K562 (cell line): ENCODE measurements around the gene FIBP. TPM values are rescaled to one million over a fixed set of nuclear protein-coding genes. Genes with fewer than 3 reads are reported as not detected.

Source experiments
- BCLAF1 ChIP-seq, 2 experiments: fragments of 450-650 bp in 1 of 2; IDR thresholded peaks; 2 replicates each; pipeline ENCODE4 v1.6.1; 2011 to 2017; ENCODE audit warnings: low read depth in 2 of 2, antibody characterized with exemption in 1 of 2, borderline replicate concordance in 1 of 2, low read length in 1 of 2, mild to moderate bottlenecking in 1 of 2, mixed read lengths in 1 of 2; ENCODE audit not compliant: control insufficient read depth in 1 of 2
- E4F1 ChIP-seq: fragments of 250-450 bp; sonication (Bioruptor Pico); IDR thresholded peaks from 2 replicates; pipeline ENCODE4 v1.5.0; 2021; ENCODE audit warnings: mild to moderate bottlenecking, borderline replicate concordance
- HDAC6 ChIP-seq: IDR thresholded peaks from 2 replicates; pipeline ENCODE4 v1.6.1; 2012; ENCODE audit warnings: low read depth, mild to moderate bottlenecking, control low read depth, inconsistent platforms, low read length, moderate library complexity
- KLF6 ChIP-seq: fragments of 250-450 bp; sonication (Bioruptor Pico); IDR thresholded peaks from 2 replicates; pipeline ENCODE4 v1.4.0; 2020; ENCODE audit warnings: mild to moderate bottlenecking, moderate library complexity, borderline replicate concordance
- RNF219 ChIP-seq: fragments of 250-450 bp; sonication (Bioruptor Pico); IDR thresholded peaks from 2 replicates; pipeline ENCODE4 v1.5.0; 2022; ENCODE audit warnings: mild to moderate bottlenecking
- SMARCB1 ChIP-seq: IDR thresholded peaks from 2 replicates; pipeline ENCODE4 v1.6.1; 2011; ENCODE audit warnings: improper control_type of control experiment, low read depth; ENCODE audit not compliant: insufficient read length
- SRSF3 ChIP-seq: fragments of 200-400 bp; formaldehyde crosslinking; IDR thresholded peaks from 2 replicates; pipeline ENCODE4 v1.6.1; 2016; ENCODE audit warnings: mild to moderate bottlenecking, low read length, moderate library complexity; ENCODE audit not compliant: insufficient read depth
- STAT6 ChIP-seq: sonication (generic); formaldehyde crosslinking; IDR thresholded peaks from 2 replicates; pipeline ENCODE4 v1.8.1; 2023; ENCODE audit warnings: mild to moderate bottlenecking, missing genetic modification reagents
- TAF9B ChIP-seq: fragments of 450-650 bp; IDR thresholded peaks from 2 replicates; pipeline ENCODE4 v1.6.1; 2018; ENCODE audit warnings: mild to moderate bottlenecking; ENCODE audit not compliant: partially characterized antibody
- ZBTB26 ChIP-seq: fragments of 450-650 bp; formaldehyde crosslinking; IDR thresholded peaks from 2 replicates; pipeline ENCODE4 v1.4.0; 2022; ENCODE audit warnings: missing genetic modification characterization
- ZNF449 ChIP-seq: fragments of 250-450 bp; sonication (Bioruptor Pico); IDR thresholded peaks from 2 replicates; pipeline ENCODE4 v1.8.0; 2022; ENCODE audit warnings: moderate library complexity, mild to moderate bottlenecking, inconsistent platforms
- polyA plus RNA-seq, 8 experiments: library from polyadenylated mRNA; depleted of rRNA in 4 of 8; stranded (reverse) in 5 of 8; unstranded in 3 of 8; fragments of >200 nt; fragmentation: Nextera tagmentation in 2 of 8; fragmentation: Illumina TruSeq in 1 of 8; extraction: Ambion mirVana in 2 of 8; extraction: Trizol in 1 of 8; gene quantifications; 2 replicates each; pipeline versions ENCODE4 v1.2.1 to v1.2.3, GENCODE V29; 2011 to 2014; ENCODE audit warnings: inconsistent platforms in 1 of 8, missing spikeins in 1 of 8
- total RNA-seq, 7 experiments: library from RNA; depleted of rRNA in 6 of 7; stranded (reverse); fragments of >200 nt in 6 of 7; fragmentation: Illumina TruSeq in 2 of 7; extraction: Trizol in 2 of 7; gene quantifications; 2 replicates each; pipeline versions ENCODE4 v1.2.1 to v1.2.3, GENCODE V29; 2011 to 2021; ENCODE audit warnings: low replicate concordance in 1 of 7

Gene FIBP
- total and polyA plus RNA-seq, 9 of the 15 experiments (the other 6 are each of a cell fraction or from before 2014, with no cell fraction given): 41.2 to 79.2 (median 48.6) TPM

GRCh38 chr11:65890324-65891218, 2.3 kb upstream of the FIBP start, which contains the start of gene CCDC85B (continued):
- TF ChIP-seq BCLAF1 (IDR thresholded peaks at IDR 0.05; ENCODE audit: borderline replicate concordance in 1 of 2, control insufficient read depth in 1 of 2, low read depth in 2 of 2, low read length in 1 of 2) (no peak), KLF6 (CRISPR knock-in tag) (no peak), ZNF449 (CRISPR knock-in tag) (0 out of 2 replicates have a peak, but pooled peaks have one; percentile 19), SRSF3 (no peak), TAF9B (no peak), SMARCB1 (no peak), HDAC6 (no peak), E4F1 (CRISPR knock-in tag) (no peak), STAT6 (CRISPR knock-in tag) (no peak), ZBTB26 (CRISPR knock-in tag) (no peak), RNF219 (CRISPR knock-in tag) (no peak)
